Activated CD4-positive, alpha-beta T cell treated with anti-CD3 and anti-CD28 coated beads for 36 hours (primary cell): ENCODE data around the gene SLC35F6. TPM values are rescaled to one million over a fixed set of nuclear protein-coding genes. Genes with fewer than 3 reads are reported as not detected.
A peak's percentile ranks its signal among the peaks of the same experiment; 100 is the strongest.

ENCODE experiments used
- ATAC-seq: fragments of 200-7000 bp; cut with Tn5 transposase; one replicate; pipeline ENCODE4 v1.10.0; 2021; ENCODE audit warnings: mild to moderate bottlenecking, moderate library complexity
- CTCF ChIA-PET: fragments of 350-600 bp; sonication (Branson Sonifier 250); formaldehyde crosslinking; loops from one replicate; lab custom pipeline; 2021; ENCODE audit warnings: antibody characterized with exemption; lab: Charles Lee
- POLR2A ChIA-PET: fragments of 350-600 bp; sonication (Branson Sonifier 250); formaldehyde crosslinking; loops from one replicate; lab custom pipeline; 2021; ENCODE audit warnings: antibody characterized with exemption, inconsistent platforms; lab: Charles Lee
- DNase-seq: peaks from one replicate; pipeline ENCODE4 v3.0.0-alpha.2; 2020
- H3K27ac Mint-ChIP-seq: one replicate; pipeline ENCODE4 v1.8.0; 2021; ENCODE audit warnings: mixed read lengths
- H3K27me3 Mint-ChIP-seq: one replicate; pipeline ENCODE4 v1.8.0; 2021; ENCODE audit warnings: mixed read lengths
- H3K36me3 Mint-ChIP-seq: one replicate; pipeline ENCODE4 v1.8.0; 2021; ENCODE audit warnings: low read depth, mixed read lengths
- H3K4me1 Mint-ChIP-seq: one replicate; pipeline ENCODE4 v1.8.0; 2021; ENCODE audit warnings: mixed read lengths
- H3K4me3 Mint-ChIP-seq: one replicate; pipeline ENCODE4 v1.8.0; 2021; ENCODE audit warnings: mild to moderate bottlenecking, moderate library complexity, mixed read lengths
- H3K9me3 Mint-ChIP-seq: one replicate; pipeline ENCODE4 v1.8.0; 2021; ENCODE audit warnings: low read depth, mixed read lengths
- intact Hi-C, 2 experiments: fragments of 100-400 bp; cut with DNase I in 1 of 2; cut with micrococcal nuclease in 1 of 2; formaldehyde crosslinking; loops; one replicate each; pipeline versions ENCODE4 v1.14.2 to v1.15.1; 2022 to 2024; cut with DNase I, micrococcal nuclease
- total RNA-seq, 2 experiments: library from RNA; stranded (reverse); gene quantifications; one replicate each; pipeline ENCODE4 v1.2.3, GENCODE V29; 2021

The SLC35F6 gene
- total RNA-seq, 2 experiments from 2014 or later: 5.0 to 5.6 TPM

DNA sequence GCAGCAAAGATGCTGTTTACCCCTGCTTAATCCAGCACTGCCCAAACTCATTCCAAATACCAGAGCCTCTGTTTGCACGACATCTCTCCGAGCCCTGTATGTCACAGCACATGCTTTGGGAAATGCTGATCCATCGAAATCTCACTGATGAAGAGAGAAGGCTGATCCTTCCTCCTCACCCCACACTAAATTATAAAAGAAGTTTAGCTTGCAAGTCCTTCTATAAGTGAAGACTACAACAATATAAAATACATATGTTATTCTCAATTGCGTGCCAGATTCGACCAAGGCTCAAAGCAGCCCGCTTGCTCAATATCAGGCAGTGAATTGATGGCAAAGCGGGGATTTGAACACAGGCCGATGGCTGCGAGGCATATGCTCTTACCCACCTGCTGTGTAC, 30.7 kb upstream of the SLC35F6 start:
- intact Hi-C loops: no loop called here
- DNase-seq: no peak
- Mint-ChIP-seq H3K36me3 (no peaks in the 10 kb centered on the region), H3K4me1 (no peaks in the 10 kb centered on the region), H3K27ac (no peak overlapping the region), H3K4me3 (no peak overlapping the region), H3K9me3 (no peaks in the 10 kb centered on the region), H3K27me3 (peaks cover 3% of the 10 kb centered on the region)
- CTCF ChIA-PET: interaction anchor here (0.6 to 2.5 kb wide), 3 partner anchors 12 to 36 kb away, joined by 3 to 11 read pairs (median 3); no protein-coding TSS in a partner anchor
- ATAC-seq: no peak
- POLR2A ChIA-PET: no interaction called here

DNA sequence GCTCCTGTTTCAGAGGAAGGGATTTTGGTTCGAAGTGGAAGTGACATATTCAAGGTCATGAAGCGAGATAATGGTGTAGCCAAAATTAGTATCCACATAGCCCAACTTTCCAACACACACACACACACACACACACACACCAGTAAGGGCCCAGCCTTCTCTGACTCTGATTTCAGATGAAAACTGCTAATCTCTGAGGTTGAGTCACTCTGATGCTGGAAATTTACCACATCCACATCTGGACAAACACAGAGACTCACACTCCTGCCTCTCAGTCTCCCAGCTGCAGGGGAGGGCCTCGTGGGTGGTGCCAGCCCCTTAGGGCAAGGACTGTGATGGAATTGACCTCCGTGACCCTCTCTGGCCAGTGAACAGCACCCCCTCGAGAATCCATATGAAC, 29.0 kb upstream of the SLC35F6 start:
- Mint-ChIP-seq H3K4me1 (no peaks in the 10 kb centered on the region), H3K9me3 (no peaks in the 10 kb centered on the region), H3K27me3 (peaks cover 3% of the 10 kb centered on the region), H3K27ac (no peak overlapping the region), H3K4me3 (no peak overlapping the region), H3K36me3 (no peaks in the 10 kb centered on the region)
- DNase-seq (no peak), ATAC-seq (peak; percentile 6)
- intact Hi-C loops: no loop called here
- ChIA-PET CTCF (interaction anchor here (0.9 kb wide), 1 partner anchor 11 kb away, joined by 4 read pairs; no protein-coding TSS in a partner anchor), POLR2A (no interaction called here)

DNA sequence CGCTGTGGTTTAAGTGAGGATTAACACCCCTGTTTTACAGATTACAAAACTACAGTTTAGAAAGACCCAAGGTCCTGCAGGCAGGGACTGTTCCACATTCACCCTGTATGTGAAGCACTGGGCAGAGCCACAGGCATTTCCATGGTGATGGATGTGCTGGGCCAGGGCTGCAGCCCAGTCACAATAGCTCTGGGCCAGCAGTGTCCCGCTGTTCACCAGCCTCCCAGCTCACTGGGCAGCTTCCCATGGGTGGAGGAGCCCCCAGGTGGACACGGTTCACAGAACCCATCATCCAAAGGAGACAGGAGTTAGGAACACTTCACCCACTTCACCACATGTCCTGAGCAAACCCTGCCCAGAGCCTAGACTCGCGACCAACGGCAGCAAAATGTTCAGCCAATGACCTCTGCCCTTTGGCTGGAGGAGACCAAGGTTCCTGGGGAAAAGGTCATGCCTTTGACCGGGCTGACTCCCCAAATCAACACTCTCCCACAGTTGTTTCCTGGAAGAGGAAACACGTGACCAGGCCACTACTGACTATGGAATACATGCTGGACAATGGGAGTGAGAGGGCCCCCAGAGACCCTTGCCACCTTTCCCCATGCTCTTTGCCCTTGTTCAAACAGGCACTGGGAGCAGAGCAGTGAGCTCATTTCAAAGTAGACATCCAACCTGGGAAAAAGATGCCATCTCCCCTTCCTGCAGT, 28.0 kb upstream of the SLC35F6 start:
- Mint-ChIP-seq H3K4me3 (no peak overlapping the region), H3K9me3 (no peaks in the 10 kb centered on the region), H3K27me3 (peaks cover 3% of the 10 kb centered on the region), H3K4me1 (peaks cover 3% of the 10 kb centered on the region), H3K27ac (no peak overlapping the region), H3K36me3 (no peaks in the 10 kb centered on the region)
- ChIA-PET POLR2A (no interaction called here), CTCF (interaction anchor here (0.6 to 0.9 kb wide), 2 partner anchors 10 to 1215 kb away, joined by 4 to 5 read pairs; no protein-coding TSS in a partner anchor)
- no peak for ATAC-seq
- DNase-seq: no peak
- intact Hi-C loops: no loop called here

DNA sequence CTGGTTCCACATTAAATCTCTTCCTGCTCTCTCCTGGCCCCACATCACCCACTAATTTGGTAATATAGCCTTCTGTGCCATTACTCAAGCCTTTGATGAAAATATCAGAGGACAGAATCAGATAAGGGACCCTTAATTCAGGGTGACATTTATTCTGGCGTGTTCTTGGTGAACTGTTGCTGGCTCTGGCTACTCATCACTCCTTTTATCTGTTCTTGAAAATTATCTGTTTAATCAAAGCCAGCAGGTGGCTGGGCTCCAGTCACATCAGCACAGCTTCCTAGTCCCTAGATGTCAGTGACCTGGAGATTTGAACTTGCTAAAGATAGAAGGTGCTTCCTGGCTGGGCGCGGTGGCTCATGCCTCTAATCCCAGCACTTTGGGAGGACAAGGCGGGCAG, 26.9 kb upstream of the SLC35F6 start:
- no peaks in the 10 kb centered on the region for H3K27me3 Mint-ChIP-seq

DNA sequence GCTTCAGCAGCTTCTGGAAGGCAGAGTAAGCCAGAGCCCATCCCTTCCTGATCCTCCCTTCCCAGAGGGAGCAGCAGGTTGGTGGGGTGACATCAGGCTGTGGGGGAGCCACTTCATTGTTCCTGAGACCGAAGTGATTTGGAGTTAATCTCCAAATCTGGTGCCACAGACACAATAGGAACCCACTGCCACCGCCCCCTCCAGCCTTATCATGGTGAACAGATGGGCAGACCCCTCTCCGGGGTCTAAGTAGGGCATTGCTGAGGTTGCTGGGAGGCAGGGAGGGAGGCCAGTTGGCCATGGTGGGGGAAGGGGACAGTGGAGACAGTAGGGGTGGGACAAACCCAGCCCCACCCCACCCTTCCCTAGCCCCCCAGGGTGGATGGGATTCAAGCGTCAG, 25.6 kb upstream of the SLC35F6 start:
- DNase-seq (no peak), ATAC-seq (no peak)
- POLR2A ChIA-PET: no interaction called here
- Mint-ChIP-seq H3K4me3 (no peak overlapping the region), H3K36me3 (no peaks in the 10 kb centered on the region), H3K4me1 (peaks cover 4% of the 10 kb centered on the region), H3K27me3 (no peaks in the 10 kb centered on the region), H3K27ac (no peak overlapping the region), H3K9me3 (no peaks in the 10 kb centered on the region)
- CTCF ChIA-PET: interaction anchor here (0.5 kb wide), 1 partner anchor 15 kb away, joined by 3 read pairs; no protein-coding TSS in a partner anchor
- intact Hi-C loops: no loop called here

More for the DNA sequence above, 26.9 kb upstream of the SLC35F6 start:
- Mint-ChIP-seq H3K9me3 (no peaks in the 10 kb centered on the region), H3K4me3 (no peak overlapping the region), H3K36me3 (no peaks in the 10 kb centered on the region), H3K27ac (no peak overlapping the region), H3K4me1 (peaks cover 4% of the 10 kb centered on the region)
- ChIA-PET CTCF (no interaction called here), POLR2A (no interaction called here)
- intact Hi-C loops: no loop called here
- ATAC-seq (no peak), DNase-seq (no peak)

DNA sequence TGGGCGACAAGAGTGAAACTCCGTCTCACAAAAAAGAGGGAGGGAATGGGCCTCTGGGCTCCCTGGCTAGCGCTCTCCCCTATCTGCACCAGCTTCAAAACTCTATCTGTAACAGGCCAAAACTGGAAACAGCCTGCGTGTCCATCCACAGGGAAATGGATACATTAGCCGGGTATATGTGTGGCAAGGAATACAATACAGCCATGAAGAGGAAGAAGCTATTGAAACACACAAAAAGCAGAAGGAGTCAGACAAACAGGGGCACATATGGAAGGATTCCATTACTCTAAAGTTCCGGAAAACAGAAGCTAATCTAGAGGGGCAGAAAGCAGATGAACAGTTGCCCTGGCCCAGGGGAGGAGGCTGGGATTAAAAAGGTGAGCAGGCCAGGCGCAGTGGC, 24.6 kb upstream of the SLC35F6 start:
- Mint-ChIP-seq H3K9me3 (no peaks in the 10 kb centered on the region), H3K4me3 (no peak overlapping the region), H3K4me1 (peaks cover 4% of the 10 kb centered on the region), H3K36me3 (no peaks in the 10 kb centered on the region), H3K27me3 (no peaks in the 10 kb centered on the region), H3K27ac (no peak overlapping the region)
- POLR2A ChIA-PET: no interaction called here
- DNase-seq: no peak
- intact Hi-C loops: no loop called here
- CTCF ChIA-PET: interaction anchor here (0.7 kb wide), 1 partner anchor 134 kb away, joined by 4 read pairs; no protein-coding TSS in a partner anchor
- no peak for ATAC-seq

DNA sequence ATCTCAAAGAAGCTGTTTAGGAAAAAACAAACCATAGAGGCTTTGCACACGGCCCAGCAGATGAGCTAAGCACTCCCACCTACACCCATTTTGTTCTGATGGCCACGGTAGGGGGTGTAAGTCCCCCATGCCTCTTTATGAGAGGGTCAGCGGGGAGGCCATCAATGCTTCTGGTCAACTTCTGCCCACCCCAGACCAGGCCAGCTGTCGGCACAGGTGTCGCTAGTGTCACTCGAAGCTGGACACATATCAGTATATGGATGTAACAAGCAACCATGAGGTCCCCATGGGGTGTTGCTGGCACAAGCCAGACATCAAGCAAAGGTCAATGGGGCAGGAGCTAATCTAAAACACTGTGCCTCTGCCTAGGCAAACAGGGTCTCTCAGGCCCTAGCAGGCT, 23.7 kb upstream of the SLC35F6 start:
- H3K4me1 Mint-ChIP-seq: peaks cover 4% of the 10 kb centered on the region
- ChIA-PET POLR2A (no interaction called here), CTCF (interaction anchor here (0.7 to 2.0 kb wide), 3 partner anchors 133 to 163 kb away, joined by 4 to 6 read pairs (median 5); no protein-coding TSS in a partner anchor)

DNA sequence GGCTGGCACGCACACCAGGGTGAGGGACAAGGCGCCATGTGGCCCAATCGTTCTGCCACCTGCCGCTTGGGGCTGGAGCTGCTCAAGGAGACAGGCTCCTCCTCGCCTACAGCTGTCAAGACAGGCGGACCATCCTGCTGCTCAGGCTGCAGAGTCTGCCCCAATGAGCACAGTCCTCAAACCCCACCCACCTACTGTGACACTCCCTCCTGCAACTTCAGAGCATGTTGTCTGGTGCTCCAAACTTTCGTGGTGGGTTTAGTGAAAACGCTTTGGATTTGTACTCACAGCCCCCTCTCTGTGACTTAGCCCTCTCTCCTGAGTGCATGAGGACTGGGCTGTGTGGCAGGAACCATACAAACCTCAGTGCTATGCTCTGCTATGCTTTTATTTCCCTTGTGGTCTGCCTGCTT, 23.2 kb upstream of the SLC35F6 start:
- POLR2A ChIA-PET: no interaction called here
- Mint-ChIP-seq H3K9me3 (no peaks in the 10 kb centered on the region), H3K36me3 (no peaks in the 10 kb centered on the region), H3K27me3 (no peaks in the 10 kb centered on the region), H3K27ac (no peak overlapping the region), H3K4me1 (peaks cover 4% of the 10 kb centered on the region), H3K4me3 (no peak overlapping the region)
- peak; percentile 52 for DNase-seq
- peak; percentile 78 for ATAC-seq
- CTCF ChIA-PET: interaction anchor here (1.1 to 2.0 kb wide), 2 partner anchors 133 to 164 kb away, joined by 5 to 6 read pairs; no protein-coding TSS in a partner anchor
- intact Hi-C loops: no loop called here

More for the DNA sequence above, 23.7 kb upstream of the SLC35F6 start:
- H3K4me3 Mint-ChIP-seq: no peak overlapping the region
- no peak for ATAC-seq
- intact Hi-C loops: no loop called here
- no peak overlapping the region for H3K27ac Mint-ChIP-seq
- no peaks in the 10 kb centered on the region for H3K36me3 Mint-ChIP-seq
- H3K27me3 Mint-ChIP-seq: no peaks in the 10 kb centered on the region
- H3K9me3 Mint-ChIP-seq: no peaks in the 10 kb centered on the region
- no peak for DNase-seq

DNA sequence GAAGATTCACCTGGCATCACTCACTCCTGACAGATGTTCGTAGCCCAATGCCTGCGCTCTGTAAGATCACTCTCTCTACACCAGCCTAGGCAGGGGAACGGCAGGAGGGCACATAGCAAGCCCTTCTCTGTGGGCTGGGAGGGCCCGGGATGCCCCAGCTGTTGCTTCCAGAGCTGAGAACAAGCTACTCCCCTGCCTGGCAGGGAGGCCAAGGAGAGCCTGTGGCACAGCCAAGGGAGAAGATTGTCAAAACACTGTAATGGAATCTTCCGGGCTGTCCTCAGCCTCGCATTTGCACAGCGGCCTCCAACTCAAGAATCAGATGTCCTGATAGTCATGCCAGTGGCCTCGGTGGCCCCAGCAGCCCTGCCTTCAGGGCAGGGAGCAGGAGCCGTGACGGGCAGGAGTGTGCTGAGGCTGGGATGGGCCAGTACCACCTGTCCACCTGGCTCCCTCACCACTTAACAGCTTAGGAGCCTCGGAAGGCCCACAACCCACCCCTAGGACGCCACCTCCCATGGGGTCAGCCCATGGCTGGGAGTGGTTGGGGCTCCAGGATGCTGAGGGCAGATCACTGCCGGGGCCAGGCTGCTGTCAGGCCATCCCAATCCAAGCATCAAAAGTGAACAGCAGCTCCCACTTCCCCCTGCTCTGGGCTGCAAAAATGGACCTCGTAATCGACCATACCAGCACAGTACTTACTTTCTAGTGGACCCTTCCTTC, 21.9 kb upstream of the SLC35F6 start:
- H3K4me3 Mint-ChIP-seq: no peak overlapping the region
- intact Hi-C loops: no loop called here
- ChIA-PET POLR2A (interaction anchor here (0.6 kb wide), 1 partner anchor 13 kb away, joined by 3 read pairs; no protein-coding TSS in a partner anchor), CTCF (interaction anchor here (0.6 to 2.0 kb wide), 5 partner anchors 32 to 165 kb away, joined by 3 to 7 read pairs (median 5); no protein-coding TSS in a partner anchor)
- H3K9me3 Mint-ChIP-seq: no peaks in the 10 kb centered on the region
- H3K27me3 Mint-ChIP-seq: no peaks in the 10 kb centered on the region
- DNase-seq: no peak
- no peak for ATAC-seq
- peaks cover 4% of the 10 kb centered on the region for H3K4me1 Mint-ChIP-seq
- H3K27ac Mint-ChIP-seq: no peak overlapping the region
- no peaks in the 10 kb centered on the region for H3K36me3 Mint-ChIP-seq

DNA sequence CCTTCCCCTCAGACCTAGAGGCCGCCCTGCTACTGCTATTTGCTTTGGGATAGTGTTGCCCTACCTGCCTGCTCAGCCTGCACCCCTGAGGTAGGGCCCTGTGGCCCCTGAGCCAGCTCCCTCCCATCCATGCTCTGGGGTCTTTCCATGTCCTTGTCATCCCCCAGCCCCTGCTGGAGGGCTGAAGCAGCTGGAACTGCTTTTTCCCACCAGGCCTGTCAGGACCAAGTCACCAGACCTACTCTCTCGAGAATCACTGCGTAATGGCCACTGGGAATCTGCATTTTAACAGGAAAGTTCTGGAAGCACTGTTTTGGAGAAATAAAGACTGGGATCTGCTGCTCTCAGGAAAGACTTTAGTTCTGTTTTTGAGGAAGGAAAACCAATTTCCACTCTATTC, 20.2 kb upstream of the SLC35F6 start:
- CTCF ChIA-PET: interaction anchor here (0.7 to 5.3 kb wide), 6 partner anchors 9 to 179 kb away, joined by 3 to 114 read pairs (median 3); no protein-coding TSS in a partner anchor
- H3K27ac Mint-ChIP-seq: no peak overlapping the region
- no peaks in the 10 kb centered on the region for H3K9me3 Mint-ChIP-seq
- no peak for ATAC-seq
- POLR2A ChIA-PET: no interaction called here
- intact Hi-C loops: no loop called here
- no peak overlapping the region for H3K4me3 Mint-ChIP-seq
- peaks cover 4% of the 10 kb centered on the region for H3K4me1 Mint-ChIP-seq
- no peak for DNase-seq
- no peaks in the 10 kb centered on the region for H3K36me3 Mint-ChIP-seq
- H3K27me3 Mint-ChIP-seq: no peaks in the 10 kb centered on the region

DNA sequence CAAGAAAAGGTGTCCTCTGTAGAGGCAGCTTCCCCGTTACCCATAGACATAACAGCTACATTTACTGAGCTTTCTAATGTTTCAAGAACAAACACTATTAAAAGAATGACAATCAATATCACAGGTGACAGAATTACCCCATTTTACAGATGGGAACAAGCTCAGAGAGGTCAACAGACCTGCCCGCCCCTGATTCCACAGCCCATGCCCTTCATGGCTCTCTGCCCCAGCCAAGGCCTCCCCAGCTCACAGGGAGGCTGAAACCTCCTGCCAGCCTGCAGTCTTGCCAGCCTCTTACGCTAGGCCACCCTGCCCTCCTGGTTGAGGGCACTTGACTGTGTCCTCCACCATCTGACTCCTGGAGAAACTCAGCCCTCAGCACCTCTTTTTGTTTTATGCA, 19.1 kb upstream of the SLC35F6 start:
- intact Hi-C loops: loop anchor here (1.0 kb wide), 2 partner anchors 140 to 242 kb away; no protein-coding TSS in a partner anchor
- Mint-ChIP-seq H3K4me3 (no peak overlapping the region), H3K4me1 (peaks cover 4% of the 10 kb centered on the region), H3K27ac (no peak overlapping the region), H3K36me3 (no peaks in the 10 kb centered on the region), H3K27me3 (no peaks in the 10 kb centered on the region), H3K9me3 (no peaks in the 10 kb centered on the region)
- ChIA-PET CTCF (interaction anchor here (0.6 to 5.3 kb wide), 13 partner anchors 12 to 317 kb away, joined by 3 to 114 read pairs (median 4); no protein-coding TSS in a partner anchor), POLR2A (no interaction called here)
- DNase-seq (no peak), ATAC-seq (no peak)
